HCT116 (cell line): Measurements from ENCODE around the gene CD207. TPM values are rescaled to one million over a fixed set of nuclear protein-coding genes. Genes with fewer than 3 reads are reported as not detected.

Source experiments
- ATAC-seq: fragments of 200-7000 bp; cut with Tn5 transposase; 2 replicates; pipeline ENCODE4 v1.9.1; 2020; ENCODE audit warnings: mild to moderate bottlenecking, moderate library complexity
- BruUV-seq: library from RNA; stranded (reverse); fragments of 400-500 nt; replicated peaks from 2 replicates; lab custom pipeline; 2021; lab: Mats Ljungman, UMichigan
- CTCF ChIA-PET: fragments of 300-600 bp; sonication (Branson Sonifier 250); formaldehyde crosslinking; loops from one replicate; lab custom pipeline; 2021; ENCODE audit warnings: antibody characterized with exemption; lab: Charles Lee
- POLR2A ChIA-PET: fragments of 300-600, 350-600 bp; sonication (Branson Sonifier 250); formaldehyde crosslinking; loops from one replicate; lab custom pipeline; 2021; ENCODE audit warnings: antibody characterized with exemption; lab: Charles Lee
- RAD21 ChIA-PET, 2 experiments: fragments of 300-600 bp; sonication (Branson Sonifier 250); formaldehyde crosslinking; loops; one replicate each; lab custom pipeline; 2023; ENCODE audit warnings: low total read pairs in 2 of 2; ENCODE audit not compliant: uncharacterized antibody in 2 of 2, unreplicated experiment in 2 of 2, low non-redundant PET in 1 of 2; lab: Charles Lee
- DNase-seq: peaks from one replicate; pipeline ENCODE4 v3.0.0-alpha.2; 2010; ENCODE audit warnings: low read depth, low spot score
- H2AFZ ChIP-seq: fragments of 200-600 bp; shearing (Covaris generic), sonication (generic); 2 replicates; pipeline ENCODE4 v1.6.1; 2017; ENCODE audit warnings: low read depth, mixed run types, mixed read lengths, antibody characterized with exemption, low read length; ENCODE audit not compliant: poor library complexity, severe bottlenecking
- H3K27ac ChIP-seq: 2 replicates; pipeline ENCODE4 v1.5.1; 2012; ENCODE audit warnings: low read depth, low read length
- H3K27me3 ChIP-seq: fragments of 200-600 bp; sonication (generic); 2 replicates; pipeline ENCODE4 v1.6.1; 2016; ENCODE audit warnings: mixed run types, low read length, mixed read lengths; ENCODE audit not compliant: insufficient read depth
- H3K36me3 ChIP-seq, 2 experiments: fragments of 200-500 bp in 1 of 2; fragments of 200-600 bp in 1 of 2; sonication (Bioruptor generic) in 1 of 2; sonication (generic) in 1 of 2; 2 replicates each; pipeline versions ENCODE4 v1.5.1 to v1.6.1; 2014 to 2016; ENCODE audit warnings: low read length in 2 of 2, inconsistent platforms in 1 of 2, mixed read lengths in 1 of 2, mixed run types in 1 of 2; ENCODE audit not compliant: insufficient read depth in 2 of 2, control insufficient read depth in 1 of 2
- H3K4me1 ChIP-seq, 2 experiments: fragments of 200-600 bp in 1 of 2; sonication (generic) in 1 of 2; 2 replicates each; pipeline versions ENCODE4 v1.5.1 to v1.6.1; 2012 to 2017; ENCODE audit warnings: low read length in 2 of 2, inconsistent platforms in 1 of 2, mild to moderate bottlenecking in 1 of 2, mixed read lengths in 1 of 2, mixed run types in 1 of 2, moderate library complexity in 1 of 2; ENCODE audit not compliant: insufficient read depth in 2 of 2, control insufficient read depth in 1 of 2
- H3K4me2 ChIP-seq: fragments of 200-600 bp; sonication (generic); 2 replicates; pipeline ENCODE4 v1.6.1; 2017; ENCODE audit warnings: mixed run types, low read length, mixed read lengths
- H3K4me3 ChIP-seq, 2 experiments: fragments of 200-600 bp in 1 of 2; sonication (generic) in 1 of 2; replicated peaks in 1 of 2; 2 replicates each; pipeline ENCODE4 v1.5.1; 2011 to 2016; ENCODE audit warnings: low read length in 2 of 2, control low read depth in 1 of 2, low read depth in 1 of 2, mild to moderate bottlenecking in 1 of 2, mixed read lengths in 1 of 2, mixed run types in 1 of 2
- H3K79me2 ChIP-seq: fragments of 200-600 bp; sonication (generic); 2 replicates; pipeline ENCODE4 v1.6.1; 2017; ENCODE audit warnings: mild to moderate bottlenecking, mixed run types, low read length, moderate library complexity, mixed read lengths; ENCODE audit not compliant: insufficient read depth
- H3K9ac ChIP-seq: fragments of 200-600 bp; sonication (generic); 2 replicates; pipeline ENCODE4 v1.6.1; 2016; ENCODE audit warnings: low read length, mixed read lengths
- H3K9me2 ChIP-seq: fragments of 200-600 bp; sonication (generic), shearing (Covaris generic); 2 replicates; pipeline ENCODE4 v1.6.1; 2017; ENCODE audit warnings: mixed run types, mild to moderate bottlenecking, moderate library complexity; ENCODE audit not compliant: insufficient read depth
- H3K9me3 ChIP-seq, 2 experiments: fragments of 200-500 bp in 1 of 2; fragments of 200-600 bp in 1 of 2; sonication (Bioruptor generic) in 1 of 2; sonication (generic) in 1 of 2; 2 replicates each; pipeline ENCODE4 v1.6.1; 2014 to 2017; ENCODE audit warnings: low read length in 2 of 2, mixed read lengths in 2 of 2, inconsistent platforms in 1 of 2, low read depth in 1 of 2, mild to moderate bottlenecking in 1 of 2, mixed run types in 1 of 2, moderate library complexity in 1 of 2; ENCODE audit not compliant: control insufficient read depth in 1 of 2, insufficient read depth in 1 of 2
- H4K20me1 ChIP-seq: fragments of 200-600 bp; sonication (generic), shearing (Covaris generic); 2 replicates; pipeline ENCODE4 v1.6.1; 2017; ENCODE audit warnings: mixed run types, mild to moderate bottlenecking, moderate library complexity; ENCODE audit not compliant: insufficient read depth
- CEBPB ChIP-seq: IDR thresholded peaks from 2 replicates; pipeline ENCODE4 v1.6.1; 2012; ENCODE audit warnings: low read depth
- RAD21 ChIP-seq: IDR thresholded peaks from 2 replicates; pipeline ENCODE4 v1.6.1; 2012; ENCODE audit warnings: low read depth, mild to moderate bottlenecking
- intact Hi-C: fragments of 100-400 bp; cut with micrococcal nuclease; formaldehyde crosslinking; loops from 2 replicates; pipeline ENCODE4 v1.10.0; 2022
- total RNA-seq: library from RNA; stranded (reverse); gene quantifications from one replicate; pipeline ENCODE4 v1.2.1, GENCODE V29; 2021; ENCODE audit not compliant: unreplicated experiment
- TF ChIP-seq, protein P1 (sequence below): IDR thresholded peaks from 2 replicates; pipeline ENCODE4 v1.6.1; 2011; ENCODE audit warnings: mild to moderate bottlenecking, low read length, moderate library complexity; ENCODE audit not compliant: insufficient replicate concordance; ENCODE audit errors: extremely low read depth

The CD207 gene
- total RNA-seq, 1 experiment from 2014 or later: not detected

DNA sequence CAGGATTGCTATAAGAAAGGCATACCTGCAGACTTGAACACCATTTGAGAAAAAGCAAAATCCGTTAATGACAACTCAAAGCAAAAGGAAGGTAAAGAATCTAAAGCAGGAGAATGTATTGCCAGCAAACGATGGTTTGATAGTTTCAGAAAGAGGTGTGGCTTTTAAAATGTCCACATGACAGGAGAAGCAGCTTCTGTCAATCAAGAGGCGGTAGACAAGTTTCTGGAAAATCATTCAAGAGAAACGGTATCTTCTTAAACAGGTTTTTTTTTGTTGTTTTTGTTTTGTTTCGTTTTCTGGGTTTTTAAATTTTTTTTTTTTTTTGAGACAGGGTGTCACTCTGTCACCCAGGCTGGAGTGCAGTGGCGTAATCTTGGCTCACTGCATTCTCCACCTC lies 29.0 kb downstream of the CD207 start:
- no peak overlapping the region for H3K27ac ChIP-seq
- no peaks in the 10 kb centered on the region for H3K9me3 ChIP-seq
- no peak overlapping the region for H3K4me2 ChIP-seq
- H3K9me2 ChIP-seq: no peaks in the 10 kb centered on the region
- no peak overlapping the region for H3K9ac ChIP-seq
- no peaks in the 10 kb centered on the region for H3K36me3 ChIP-seq
- H3K4me1 ChIP-seq: no peaks in the 10 kb centered on the region
- ATAC-seq (no peak), DNase-seq (no peak)
- TF ChIP-seq CEBPB: no peak
- H3K27me3 ChIP-seq: no peaks in the 10 kb centered on the region
- ChIA-PET CTCF (no interaction called here), RAD21 (no interaction called here), POLR2A (interaction anchor here (1.5 kb wide), 1 partner anchor 142 kb away, joined by 3 read pairs; no protein-coding TSS in a partner anchor)
- no peak overlapping the region for H2AFZ ChIP-seq
- no peaks in the 10 kb centered on the region for H3K79me2 ChIP-seq
- H4K20me1 ChIP-seq: no peaks in the 10 kb centered on the region
- no TSS peak for BruUV-seq
- H3K4me3 ChIP-seq: no peak overlapping the region
- intact Hi-C loops: loop anchor here (1.0 kb wide), 1 partner anchor 18 kb away; no protein-coding TSS in a partner anchor

DNA sequence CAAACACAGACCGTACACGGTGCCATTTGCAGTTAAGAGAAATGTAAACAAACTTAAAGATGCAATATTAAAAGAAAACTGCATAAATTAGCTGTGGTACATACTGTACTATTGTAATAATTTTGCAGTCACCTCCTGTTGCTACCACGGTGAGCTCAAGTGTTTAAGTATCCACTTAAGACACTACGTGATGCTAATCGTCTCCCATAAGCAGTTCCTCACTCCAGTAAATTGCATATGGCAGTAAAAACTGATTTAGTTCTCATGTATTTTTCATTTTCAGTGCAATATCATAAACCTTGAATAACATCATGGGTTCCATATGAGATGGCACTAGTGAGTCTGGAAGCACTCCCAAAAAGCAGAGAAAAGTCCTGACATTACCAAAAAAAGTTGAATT lies 29.6 kb downstream of the CD207 start:
- no peak for DNase-seq
- BruUV-seq: no TSS peak
- CTCF ChIA-PET: no interaction called here

More for the DNA sequence above, 29.6 kb downstream of the CD207 start:
- Histone ChIP-seq H3K27me3 (no peaks in the 10 kb centered on the region), H3K36me3 (no peaks in the 10 kb centered on the region), H2AFZ (no peak overlapping the region), H3K4me2 (no peak overlapping the region), H3K4me1 (no peaks in the 10 kb centered on the region), H3K4me3 (no peak overlapping the region), H3K79me2 (no peaks in the 10 kb centered on the region), H3K9me2 (no peaks in the 10 kb centered on the region), H4K20me1 (no peaks in the 10 kb centered on the region), H3K9me3 (no peaks in the 10 kb centered on the region), H3K9ac (no peak overlapping the region), H3K27ac (no peak overlapping the region)
- ChIA-PET POLR2A (interaction anchor here (1.5 kb wide), 1 partner anchor 142 kb away, joined by 3 read pairs; no protein-coding TSS in a partner anchor), RAD21 (no interaction called here)
- no peak for ATAC-seq
- TF ChIP-seq RAD21: no peak
- TF ChIP-seq, protein P1, sequence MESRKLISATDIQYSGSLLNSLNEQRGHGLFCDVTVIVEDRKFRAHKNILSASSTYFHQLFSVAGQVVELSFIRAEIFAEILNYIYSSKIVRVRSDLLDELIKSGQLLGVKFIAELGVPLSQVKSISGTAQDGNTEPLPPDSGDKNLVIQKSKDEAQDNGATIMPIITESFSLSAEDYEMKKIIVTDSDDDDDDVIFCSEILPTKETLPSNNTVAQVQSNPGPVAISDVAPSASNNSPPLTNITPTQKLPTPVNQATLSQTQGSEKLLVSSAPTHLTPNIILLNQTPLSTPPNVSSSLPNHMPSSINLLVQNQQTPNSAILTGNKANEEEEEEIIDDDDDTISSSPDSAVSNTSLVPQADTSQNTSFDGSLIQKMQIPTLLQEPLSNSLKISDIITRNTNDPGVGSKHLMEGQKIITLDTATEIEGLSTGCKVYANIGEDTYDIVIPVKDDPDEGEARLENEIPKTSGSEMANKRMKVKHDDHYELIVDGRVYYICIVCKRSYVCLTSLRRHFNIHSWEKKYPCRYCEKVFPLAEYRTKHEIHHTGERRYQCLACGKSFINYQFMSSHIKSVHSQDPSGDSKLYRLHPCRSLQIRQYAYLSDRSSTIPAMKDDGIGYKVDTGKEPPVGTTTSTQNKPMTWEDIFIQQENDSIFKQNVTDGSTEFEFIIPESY: no peak
- intact Hi-C loops: loop anchor here (1.0 kb wide), 1 partner anchor 18 kb away; no protein-coding TSS in a partner anchor
